ENCODE measurements around the gene OOSP2.

DNA sequence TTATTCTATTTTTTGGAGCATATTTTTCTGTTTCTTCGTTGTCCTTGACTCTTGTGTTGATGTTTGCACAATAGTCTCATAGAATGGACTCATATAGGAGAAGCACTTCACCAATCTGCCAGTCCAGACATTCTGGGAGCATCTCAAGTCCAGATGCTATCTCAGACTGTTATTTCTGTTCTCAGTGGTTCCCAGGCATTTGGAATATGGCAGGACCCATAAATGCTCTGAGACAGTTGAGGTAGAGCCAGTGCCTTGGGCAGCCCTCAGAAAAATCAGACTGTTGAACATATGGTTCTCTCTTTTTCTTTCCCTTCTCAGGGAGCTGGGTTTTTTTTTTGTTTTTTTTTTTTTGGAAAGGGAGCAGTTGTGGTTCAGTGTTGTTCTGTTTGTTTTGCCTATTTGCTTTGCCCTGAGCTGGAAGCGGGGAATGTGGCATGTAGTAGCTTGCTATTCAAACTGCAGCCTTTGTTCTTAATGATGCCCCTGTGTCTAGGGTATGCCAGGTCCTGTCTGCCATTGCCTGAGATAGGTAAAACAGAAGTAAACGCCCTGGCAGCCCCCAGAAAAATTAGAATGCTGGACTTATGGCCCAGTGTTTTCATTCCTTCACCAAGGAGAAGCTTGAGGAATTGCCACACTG, 44.5 kb downstream of the OOSP2 start:
- TF ChIP-seq, protein P1, sequence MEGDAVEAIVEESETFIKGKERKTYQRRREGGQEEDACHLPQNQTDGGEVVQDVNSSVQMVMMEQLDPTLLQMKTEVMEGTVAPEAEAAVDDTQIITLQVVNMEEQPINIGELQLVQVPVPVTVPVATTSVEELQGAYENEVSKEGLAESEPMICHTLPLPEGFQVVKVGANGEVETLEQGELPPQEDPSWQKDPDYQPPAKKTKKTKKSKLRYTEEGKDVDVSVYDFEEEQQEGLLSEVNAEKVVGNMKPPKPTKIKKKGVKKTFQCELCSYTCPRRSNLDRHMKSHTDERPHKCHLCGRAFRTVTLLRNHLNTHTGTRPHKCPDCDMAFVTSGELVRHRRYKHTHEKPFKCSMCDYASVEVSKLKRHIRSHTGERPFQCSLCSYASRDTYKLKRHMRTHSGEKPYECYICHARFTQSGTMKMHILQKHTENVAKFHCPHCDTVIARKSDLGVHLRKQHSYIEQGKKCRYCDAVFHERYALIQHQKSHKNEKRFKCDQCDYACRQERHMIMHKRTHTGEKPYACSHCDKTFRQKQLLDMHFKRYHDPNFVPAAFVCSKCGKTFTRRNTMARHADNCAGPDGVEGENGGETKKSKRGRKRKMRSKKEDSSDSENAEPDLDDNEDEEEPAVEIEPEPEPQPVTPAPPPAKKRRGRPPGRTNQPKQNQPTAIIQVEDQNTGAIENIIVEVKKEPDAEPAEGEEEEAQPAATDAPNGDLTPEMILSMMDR (IDR thresholded peaks at IDR 0.05): no peak
- no peak for TF ChIP-seq POLR2AphosphoS5 (IDR thresholded peaks at IDR 0.05; ENCODE audit: low read depth, low read length)

Data from Panc1 (cell line).